Limb (tissue), 2 donors: ENCODE results near the gene SLC8A3.

Experiments
- DNase-seq, 2 donors: peaks; one replicate each; pipeline ENCODE4 v3.0.0-alpha.2; 2016; ENCODE audit errors: extremely low spot score in 2 of 2

Gene SLC8A3

GRCh38 chr14:70177081-70177800 lies 11.5 kb downstream of the SLC8A3 start:
- no peak for DNase-seq

GRCh38 chr14:70173569-70173968 lies 15.2 kb downstream of the SLC8A3 start:
- no peak for DNase-seq

- no peak for DNase-seq
These were observed 17.0 kb downstream of the SLC8A3 start for GRCh38 chr14:70171726-70172125.

GRCh38 chr14:70170976-70171375 lies 17.8 kb downstream of the SLC8A3 start:
- no peak for DNase-seq

- DNase-seq: no peak
These were observed 20.3 kb downstream of the SLC8A3 start for GRCh38 chr14:70168406-70168805.

GRCh38 chr14:70166530-70167203 lies 22.1 kb downstream of the SLC8A3 start:
- DNase-seq: no peak

- DNase-seq: no peak
These were observed 26.4 kb downstream of the SLC8A3 start for GRCh38 chr14:70162358-70162757.

- DNase-seq: no peak
These were observed 32.2 kb downstream of the SLC8A3 start for GRCh38 chr14:70156592-70156991.

GRCh38 chr14:70152704-70153103 lies 36.0 kb downstream of the SLC8A3 start:
- DNase-seq: no peak

GRCh38 chr14:70152081-70152480 lies 36.7 kb downstream of the SLC8A3 start:
- no peak for DNase-seq

- no peak for DNase-seq
These were observed 39.1 kb downstream of the SLC8A3 start for GRCh38 chr14:70149596-70150165.

- DNase-seq: no peak
These were observed 39.7 kb downstream of the SLC8A3 start for GRCh38 chr14:70148911-70149595.

- no peak for DNase-seq
These were observed 40.4 kb downstream of the SLC8A3 start for GRCh38 chr14:70148351-70148750.

GRCh38 chr14:70144046-70144445 lies 44.7 kb downstream of the SLC8A3 start:
- DNase-seq: no peak

GRCh38 chr14:70143306-70143705 lies 45.4 kb downstream of the SLC8A3 start:
- DNase-seq: no peak

- no peak for DNase-seq
These were observed 48.1 kb downstream of the SLC8A3 start for GRCh38 chr14:70140614-70141013.

- no peak for DNase-seq
These were observed 49.4 kb downstream of the SLC8A3 start for GRCh38 chr14:70139384-70139783.

GRCh38 chr14:70137788-70138187 lies 51.0 kb downstream of the SLC8A3 start:
- DNase-seq: no peak

- no peak for DNase-seq
These were observed 55.3 kb downstream of the SLC8A3 start for GRCh38 chr14:70133461-70133860.

GRCh38 chr14:70130482-70130881 lies 58.3 kb downstream of the SLC8A3 start:
- DNase-seq: no peak

GRCh38 chr14:70127186-70127585 lies 61.6 kb downstream of the SLC8A3 start:
- no peak for DNase-seq

GRCh38 chr14:70123796-70124195 lies 65.0 kb downstream of the SLC8A3 start:
- no peak for DNase-seq
